Measurements from ENCODE around the gene HIVEP3. TPM values are rescaled to one million over a fixed set of nuclear protein-coding genes. Genes with fewer than 3 reads are reported as not detected.

Gene HIVEP3
- total RNA-seq, 1 experiment from 2014 or later = 1.4 TPM

DNA sequence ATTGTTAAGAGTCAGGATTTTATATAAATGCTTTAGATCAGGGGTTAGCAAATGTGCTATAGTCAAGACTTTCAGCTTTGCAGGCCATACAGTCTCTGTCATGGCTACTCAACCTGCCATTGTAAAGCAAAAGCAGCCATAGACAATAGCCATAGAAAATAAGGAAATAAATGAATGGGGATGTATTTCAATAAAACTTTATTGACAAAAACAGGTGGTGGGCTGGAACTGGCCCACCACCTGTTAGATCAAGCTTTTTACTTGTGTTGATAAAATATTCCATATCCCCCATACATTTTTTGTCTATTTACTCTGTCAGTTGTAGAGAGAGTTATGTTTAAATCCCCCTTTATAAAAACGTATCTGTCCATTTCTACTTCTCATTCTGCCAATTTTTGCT, 98.9 kb downstream of the HIVEP3 start:
- Histone ChIP-seq H4K5ac (ENCODE audit: insufficient read length, low read depth, low read length) (no peak overlapping the region), H2AFZ (ENCODE audit: low read length) (no peak overlapping the region), H3T11ph (ENCODE audit: low read length) (no peak overlapping the region), H3K79me2 (ENCODE audit: insufficient read depth, low read length) (no peaks in the 10 kb centered on the region), H3K18ac (ENCODE audit: insufficient read length, low read depth, low read length) (no peak overlapping the region), H2BK20ac (ENCODE audit: low read depth, low read length, poor library complexity, severe bottlenecking) (no peak overlapping the region), H3K56ac (ENCODE audit: insufficient read length, low read depth, low read length) (no peak overlapping the region), H2AK5ac (ENCODE audit: insufficient read length, low read length) (no peak overlapping the region), H3K4ac (ENCODE audit: low read depth, low read length) (no peak overlapping the region), H2BK5ac (ENCODE audit: insufficient read length, low read length) (no peak overlapping the region), H2BK15ac (ENCODE audit: low read depth, low read length) (no peak overlapping the region), H3K27me3 (ENCODE audit: insufficient read depth, low read length) (no peaks in the 10 kb centered on the region), H3K4me1 (ENCODE audit: insufficient read depth, low read length) (peaks cover 7% of the 10 kb centered on the region; the same call in 1 of the 2 replicates), H4K20me1 (ENCODE audit: control insufficient read depth, insufficient read depth, insufficient read length) (no peaks in the 10 kb centered on the region), H3K14ac (ENCODE audit: insufficient read depth, low read length) (no peak overlapping the region), H4K8ac (replicated peaks; ENCODE audit: insufficient read length, low read depth, low read length) (no peak overlapping the region), H2BK12ac (ENCODE audit: insufficient read length, low read depth, low read length) (no peak overlapping the region), H3K27ac (ENCODE audit: insufficient read length, low read depth, low read length) (no peak overlapping the region), H3K9me3 (ENCODE audit: control insufficient read depth, low read depth, low read length) (no peaks in the 10 kb centered on the region), H3K9ac (ENCODE audit: extremely low read depth, insufficient read length, low read length) (no peak overlapping the region), H4K91ac (ENCODE audit: insufficient read length, low read depth, low read length) (no peak overlapping the region), H3K23ac (ENCODE audit: insufficient read length, low read depth, low read length) (no peak overlapping the region), H2BK120ac (ENCODE audit: low read depth, low read length, poor library complexity, severe bottlenecking) (no peak overlapping the region), H3K4me2 (ENCODE audit: insufficient read depth, insufficient read length, low read length) (no peak overlapping the region), H3K23me2 (ENCODE audit: insufficient read length, low read depth, low read length, poor library complexity, severe bottlenecking) (no peaks in the 10 kb centered on the region), H3K79me1 (ENCODE audit: insufficient read depth, low read depth, low read length, poor library complexity, severe bottlenecking) (no peaks in the 10 kb centered on the region)
- WGBS (ENCODE audit: extremely low coverage, insufficient read length, low lambda C conversion rate) = no CpG with 5 or more reads among the region's 1 CpG
- Mint-ChIP-seq H3K27me3 (ENCODE audit: low read depth) (no peaks in the 10 kb centered on the region; the same call in 1 of the 2 replicates), H3K4me3 (no peak overlapping the region), H3K4me1 (peaks cover 36 to 43% of the 10 kb centered on the region in 2 experiments), H3K27ac (no peak overlapping the region), H3K9me3 (no peaks in the 10 kb centered on the region; a peak in 1 of 5 replicates), H3K36me3 (ENCODE audit: insufficient read depth in 1 of 3, low read depth in 3 of 3) (no peaks in the 10 kb centered on the region)
- no peak for DNase-seq
- TF ChIP-seq, protein P1, sequence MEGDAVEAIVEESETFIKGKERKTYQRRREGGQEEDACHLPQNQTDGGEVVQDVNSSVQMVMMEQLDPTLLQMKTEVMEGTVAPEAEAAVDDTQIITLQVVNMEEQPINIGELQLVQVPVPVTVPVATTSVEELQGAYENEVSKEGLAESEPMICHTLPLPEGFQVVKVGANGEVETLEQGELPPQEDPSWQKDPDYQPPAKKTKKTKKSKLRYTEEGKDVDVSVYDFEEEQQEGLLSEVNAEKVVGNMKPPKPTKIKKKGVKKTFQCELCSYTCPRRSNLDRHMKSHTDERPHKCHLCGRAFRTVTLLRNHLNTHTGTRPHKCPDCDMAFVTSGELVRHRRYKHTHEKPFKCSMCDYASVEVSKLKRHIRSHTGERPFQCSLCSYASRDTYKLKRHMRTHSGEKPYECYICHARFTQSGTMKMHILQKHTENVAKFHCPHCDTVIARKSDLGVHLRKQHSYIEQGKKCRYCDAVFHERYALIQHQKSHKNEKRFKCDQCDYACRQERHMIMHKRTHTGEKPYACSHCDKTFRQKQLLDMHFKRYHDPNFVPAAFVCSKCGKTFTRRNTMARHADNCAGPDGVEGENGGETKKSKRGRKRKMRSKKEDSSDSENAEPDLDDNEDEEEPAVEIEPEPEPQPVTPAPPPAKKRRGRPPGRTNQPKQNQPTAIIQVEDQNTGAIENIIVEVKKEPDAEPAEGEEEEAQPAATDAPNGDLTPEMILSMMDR (conservative IDR thresholded peaks at IDR 0.05) = no peak

Data from H9 (cell line).